GM21786 (cell line): ENCODE measurements around the gene AIG1.

ENCODE experiments used
- ATAC-seq: cut with Tn5 transposase; IDR thresholded peaks from one replicate; pipeline ENCODE4 v1.9.1; 2021; ENCODE audit not compliant: unreplicated experiment

The AIG1 gene

GRCh38 chr6:143261899-143262436 is 201.3 kb downstream of the AIG1 start:
- no peak for ATAC-seq

GRCh38 chr6:143262859-143263258 is 202.2 kb downstream of the AIG1 start:
- peak; percentile 87 for ATAC-seq

- ATAC-seq: no peak
Measured at GRCh38 chr6:143264379-143264778, 203.7 kb downstream of the AIG1 start.

- no peak for ATAC-seq
Measured at GRCh38 chr6:143264986-143265764, 204.5 kb downstream of the AIG1 start.

- no peak for ATAC-seq
Measured at GRCh38 chr6:143267760-143268159, 207.1 kb downstream of the AIG1 start.

GRCh38 chr6:143268439-143268838 is 207.8 kb downstream of the AIG1 start:
- ATAC-seq: no peak

- ATAC-seq: no peak
Measured at GRCh38 chr6:143270026-143270425, 209.3 kb downstream of the AIG1 start.

GRCh38 chr6:143271024-143271423 is 210.3 kb downstream of the AIG1 start:
- no peak for ATAC-seq

- ATAC-seq: peak; percentile 99
Measured at GRCh38 chr6:143276436-143276835, 215.7 kb downstream of the AIG1 start.

- ATAC-seq: peak; percentile 29
Measured at GRCh38 chr6:143279385-143279784, 218.7 kb downstream of the AIG1 start.

- no peak for ATAC-seq
Measured at GRCh38 chr6:143283887-143284645, 223.4 kb downstream of the AIG1 start.

GRCh38 chr6:143286251-143286795 is 225.6 kb downstream of the AIG1 start:
- ATAC-seq: no peak

GRCh38 chr6:143288923-143289322 is 228.2 kb downstream of the AIG1 start:
- no peak for ATAC-seq

GRCh38 chr6:143290206-143290605 is 229.5 kb downstream of the AIG1 start:
- no peak for ATAC-seq

- no peak for ATAC-seq
Measured at GRCh38 chr6:143293523-143293922, 232.8 kb downstream of the AIG1 start.

GRCh38 chr6:143294265-143294860 is 233.7 kb downstream of the AIG1 start:
- ATAC-seq: no peak

- ATAC-seq: no peak
Measured at GRCh38 chr6:143295932-143296331, 235.2 kb downstream of the AIG1 start.

GRCh38 chr6:143298071-143298470 is 237.4 kb downstream of the AIG1 start:
- ATAC-seq: no peak

GRCh38 chr6:143299253-143300166 is 238.8 kb downstream of the AIG1 start:
- peak; percentile 83 for ATAC-seq

- no peak for ATAC-seq
Measured at GRCh38 chr6:143301188-143301587, 240.5 kb downstream of the AIG1 start.
